Body of pancreas (tissue), 4 donors: ENCODE results near the gene MSI2. TPM values are rescaled to one million over a fixed set of nuclear protein-coding genes. Genes with fewer than 3 reads are reported as not detected.
"Not testable (repeated sequence)": the region's sequence is repeated elsewhere in the genome, so short reads cannot be mapped to it uniquely, and the experiment has no call there.

Source experiments
- ATAC-seq: fragments of 150-250 bp; one replicate; pipeline ENCODE4 v1.9.1; 2016
- DNase-seq, 4 donors: peaks; one replicate each; pipeline ENCODE4 v3.0.0-alpha.2; 2019
- H3K27ac ChIP-seq, 4 donors: fragments of 200-600 bp; sonication (generic); 1 replicate in 3 of 4; 2 replicates in 1 of 4; pipeline versions ENCODE4 v1.5.1 to v1.6.1; 2016 to 2019; ENCODE audit warnings: mild to moderate bottlenecking in 1 of 4, mixed read lengths in 1 of 4, moderate library complexity in 1 of 4
- H3K27me3 ChIP-seq, 2 donors: fragments of 200-600 bp; sonication (generic); one replicate each; pipeline ENCODE4 v1.6.0; 2016; ENCODE audit warnings: mild to moderate bottlenecking in 1 of 2
- H3K36me3 ChIP-seq, 2 donors: fragments of 200-600 bp; sonication (generic); replicated peaks in 1 of 2; 2 replicates each; pipeline ENCODE4 v1.5.1; 2016; ENCODE audit warnings: low read depth in 2 of 2; ENCODE audit not compliant: insufficient read depth in 1 of 2
- H3K4me1 ChIP-seq: fragments of 200-600 bp; sonication (generic); one replicate; pipeline ENCODE4 v1.6.0; 2016
- H3K4me3 ChIP-seq, 2 donors: fragments of 200-600 bp; sonication (generic); 1 replicate in 1 of 2; 2 replicates in 1 of 2; pipeline ENCODE4 v1.5.1; 2016 to 2019
- H3K9me3 ChIP-seq, 3 donors: fragments of 200-600 bp; sonication (generic); 1 replicate in 2 of 3; 2 replicates in 1 of 3; pipeline ENCODE4 v1.5.1; 2016
- POLR2A ChIP-seq, 3 donors: fragments of 450-650 bp; IDR thresholded peaks; one replicate each; pipeline ENCODE4 v1.6.1; 2016; ENCODE audit warnings: antibody characterized with exemption in 3 of 3, mild to moderate bottlenecking in 2 of 3
- WGBS, 2 donors: methylation state at CpG; one replicate each; pipeline ENCODE4 v1.1.5; 2017; 5-methylcytosine and 5-hydroxymethylcytosine counted together
- intact Hi-C: fragments of 100-400 bp; cut with DNase I; formaldehyde crosslinking; loops from one replicate; pipeline ENCODE4 v1.15.1; 2023
- total RNA-seq, 2 donors: library from RNA; depleted of rRNA; stranded (reverse); fragments of >200 nt; gene quantifications; one replicate each; pipeline ENCODE4 v1.1.0, GENCODE V29; 2016
- TF ChIP-seq, protein P1 (sequence below), 7 experiments: fragments of 450-650 bp in 4 of 7; fragments of 200-600 bp in 3 of 7; sonication (generic) in 3 of 7; IDR thresholded peaks; one replicate each; pipeline ENCODE4 v1.5.1; 2016 to 2019; ENCODE audit warnings: antibody characterized with exemption in 7 of 7

MSI2 gene
- total RNA-seq, 2 donors from 2014 or later, result 21.1 to 28.5 TPM

GRCh38 chr17:57617218-57617617 lies 360.9 kb downstream of the MSI2 start:
- no peak overlapping the region for H3K4me3 ChIP-seq
- H3K9me3 ChIP-seq, result no peaks in the 10 kb centered on the region
- ATAC-seq (no peak), DNase-seq (no peak)
- H3K27ac ChIP-seq, result no peak overlapping the region
- intact Hi-C loops, result no loop called here
- no peaks in the 10 kb centered on the region for H3K27me3 ChIP-seq
- TF ChIP-seq POLR2A (IDR thresholded peaks at IDR 0.05), result no peak
- TF ChIP-seq, protein P1, sequence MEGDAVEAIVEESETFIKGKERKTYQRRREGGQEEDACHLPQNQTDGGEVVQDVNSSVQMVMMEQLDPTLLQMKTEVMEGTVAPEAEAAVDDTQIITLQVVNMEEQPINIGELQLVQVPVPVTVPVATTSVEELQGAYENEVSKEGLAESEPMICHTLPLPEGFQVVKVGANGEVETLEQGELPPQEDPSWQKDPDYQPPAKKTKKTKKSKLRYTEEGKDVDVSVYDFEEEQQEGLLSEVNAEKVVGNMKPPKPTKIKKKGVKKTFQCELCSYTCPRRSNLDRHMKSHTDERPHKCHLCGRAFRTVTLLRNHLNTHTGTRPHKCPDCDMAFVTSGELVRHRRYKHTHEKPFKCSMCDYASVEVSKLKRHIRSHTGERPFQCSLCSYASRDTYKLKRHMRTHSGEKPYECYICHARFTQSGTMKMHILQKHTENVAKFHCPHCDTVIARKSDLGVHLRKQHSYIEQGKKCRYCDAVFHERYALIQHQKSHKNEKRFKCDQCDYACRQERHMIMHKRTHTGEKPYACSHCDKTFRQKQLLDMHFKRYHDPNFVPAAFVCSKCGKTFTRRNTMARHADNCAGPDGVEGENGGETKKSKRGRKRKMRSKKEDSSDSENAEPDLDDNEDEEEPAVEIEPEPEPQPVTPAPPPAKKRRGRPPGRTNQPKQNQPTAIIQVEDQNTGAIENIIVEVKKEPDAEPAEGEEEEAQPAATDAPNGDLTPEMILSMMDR (IDR thresholded peaks at IDR 0.05), result no peak
- H3K36me3 ChIP-seq, result no peaks in the 10 kb centered on the region
- peaks cover 7% of the 10 kb centered on the region for H3K4me1 ChIP-seq

- Histone ChIP-seq H3K9me3 (no peaks in the 10 kb centered on the region), H3K27ac (no peak overlapping the region), H3K27me3 (no peaks in the 10 kb centered on the region), H3K4me3 (no peak overlapping the region), H3K36me3 (no peaks in the 10 kb centered on the region), H3K4me1 (no peaks in the 10 kb centered on the region)
- TF ChIP-seq, protein P1 (IDR thresholded peaks at IDR 0.05), result no peak
- TF ChIP-seq POLR2A (IDR thresholded peaks at IDR 0.05), result no peak
- ATAC-seq (no peak), DNase-seq (no peak)
- WGBS, 2 donors, result 87 to 95% methylated on average over 17 to 18 of the region's 19 CpGs
- intact Hi-C loops, result no loop called here
Measured at GRCh38 chr17:57619061-57619937, 363.0 kb downstream of the MSI2 start.

- no peak for TF ChIP-seq POLR2A (IDR thresholded peaks at IDR 0.05)
- TF ChIP-seq, protein P1 (IDR thresholded peaks at IDR 0.05), result no peak
- intact Hi-C loops, result no loop called here
- Histone ChIP-seq H3K27me3 (no peaks in the 10 kb centered on the region), H3K4me3 (no peak overlapping the region), H3K36me3 (no peaks in the 10 kb centered on the region), H3K27ac (no peak overlapping the region), H3K4me1 (no peaks in the 10 kb centered on the region), H3K9me3 (no peaks in the 10 kb centered on the region)
- 75 to 93% methylated on average over 2 of the region's 2 CpGs for WGBS, 2 donors
- no peak for ATAC-seq
- DNase-seq, result no peak
Measured at GRCh38 chr17:57620576-57620975, 364.3 kb downstream of the MSI2 start.

DNA sequence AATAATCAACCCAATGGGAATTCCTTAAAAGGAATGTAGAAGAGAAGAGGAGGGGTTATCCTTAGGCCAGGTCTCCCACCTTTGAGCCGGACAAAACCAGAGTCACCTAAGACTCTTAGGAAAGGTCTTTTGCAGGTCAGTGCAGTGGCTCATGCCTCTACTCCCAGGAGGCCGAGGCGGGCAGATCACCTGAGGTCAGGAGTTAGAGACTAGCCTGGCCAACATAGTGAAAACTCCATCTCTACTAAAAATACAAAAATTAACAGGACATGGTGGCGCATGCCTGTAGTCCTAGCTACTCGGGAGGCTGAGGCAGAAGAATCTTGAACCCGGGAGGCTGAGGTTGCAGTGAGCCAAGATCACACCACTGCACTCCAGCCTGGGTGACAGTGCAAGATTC lies 365.5 kb downstream of the MSI2 start:
- H3K9me3 ChIP-seq, DNase-seq, H3K36me3 ChIP-seq, H3K4me3 ChIP-seq, H3K27me3 ChIP-seq, ATAC-seq, intact Hi-C loops, H3K27ac ChIP-seq, H3K4me1 ChIP-seq: not testable (repeated sequence)
- WGBS, 2 donors, result 94 to 96% methylated on average over 6 of the region's 6 CpGs

GRCh38 chr17:57622306-57622682 lies 366.0 kb downstream of the MSI2 start:
- no peak for DNase-seq
- WGBS, 2 donors, result 77% methylated on average over 8 of the region's 8 CpGs
- intact Hi-C loops, result no loop called here

More at GRCh38 chr17:57622306-57622682, 366.0 kb downstream of the MSI2 start:
- Histone ChIP-seq H3K27ac (no peak overlapping the region), H3K4me3 (no peak overlapping the region), H3K9me3 (no peaks in the 10 kb centered on the region), H3K4me1 (no peaks in the 10 kb centered on the region), H3K27me3 (no peaks in the 10 kb centered on the region), H3K36me3 (no peaks in the 10 kb centered on the region)
- no peak for ATAC-seq
- TF ChIP-seq, protein P1 (IDR thresholded peaks at IDR 0.05), result no peak
- no peak for TF ChIP-seq POLR2A (IDR thresholded peaks at IDR 0.05)
